WERI-Rb-1 (cell line): ENCODE measurements around the gene SLC25A28.

ENCODE experiments used
- DNase-seq: peaks from one replicate; pipeline ENCODE4 v3.0.0-alpha.2; 2020
- H3K27ac ChIP-seq: fragments of 250-450 bp; sonication (Bioruptor Pico); 2 replicates; pipeline ENCODE4 v1.5.1; 2020; ENCODE audit warnings: mild to moderate bottlenecking, moderate library complexity
- H3K27me3 ChIP-seq: fragments of 250-450 bp; sonication (Bioruptor Pico); 2 replicates; pipeline ENCODE4 v1.5.1; 2021; ENCODE audit warnings: mild to moderate bottlenecking, low read depth, moderate library complexity; ENCODE audit not compliant: insufficient read depth, severe bottlenecking
- H3K36me3 ChIP-seq: fragments of 250-450 bp; sonication (Bioruptor Pico); 2 replicates; pipeline ENCODE4 v1.5.1; 2020; ENCODE audit warnings: mild to moderate bottlenecking, moderate library complexity
- H3K4me3 ChIP-seq: 2 replicates; pipeline ENCODE4 v1.5.1; 2011; ENCODE audit warnings: low read depth, mild to moderate bottlenecking, control low read depth, low read length
- H3K9me3 ChIP-seq: fragments of 250-450 bp; sonication (Bioruptor Pico); 2 replicates; pipeline ENCODE4 v1.5.1; 2021; ENCODE audit warnings: mild to moderate bottlenecking, moderate library complexity; ENCODE audit not compliant: severe bottlenecking
- CTCF ChIP-seq: IDR thresholded peaks from 2 replicates; pipeline ENCODE4 v1.5.1; 2011; ENCODE audit warnings: low read depth, mild to moderate bottlenecking, control low read depth, inconsistent platforms, low read length

The SLC25A28 gene

DNA sequence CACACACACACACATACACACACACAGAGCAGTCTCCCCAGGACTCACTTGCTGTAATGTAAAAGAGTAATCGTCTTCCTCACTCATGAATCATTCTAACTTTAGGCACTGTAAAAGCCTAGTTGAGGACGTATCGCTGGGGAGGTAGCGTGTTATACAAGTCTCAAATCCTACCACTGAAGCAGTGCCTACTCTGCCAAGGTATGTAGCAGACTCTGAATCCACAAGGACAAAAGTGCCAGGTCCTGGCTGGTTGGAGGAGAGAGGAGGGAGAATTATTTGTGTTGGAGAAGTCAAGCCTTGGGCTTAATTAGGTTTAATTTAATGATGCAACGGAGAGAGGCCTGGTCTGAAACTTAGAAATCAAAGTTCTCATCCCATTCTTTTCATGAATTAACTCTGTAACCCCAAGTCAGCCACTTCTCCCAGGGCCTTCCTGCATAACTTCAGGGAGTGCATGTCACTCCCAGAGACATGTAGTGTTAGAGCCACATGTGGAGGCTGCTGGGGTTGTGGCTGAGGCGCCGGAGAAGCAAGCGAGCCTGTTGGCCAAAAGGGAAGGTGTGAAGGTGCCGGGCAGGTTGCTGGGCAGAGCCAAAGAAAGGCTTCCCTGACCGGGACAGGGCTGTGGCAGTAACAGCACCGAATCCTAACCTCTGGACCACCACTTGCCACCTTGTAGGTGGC is 50.8 kb downstream of the SLC25A28 start:
- Histone ChIP-seq H3K27me3 (no peaks in the 10 kb centered on the region), H3K27ac (no peak overlapping the region), H3K4me3 (no peak overlapping the region), H3K9me3 (no peaks in the 10 kb centered on the region), H3K36me3 (no peaks in the 10 kb centered on the region)
- no peak for TF ChIP-seq CTCF
- no peak for DNase-seq

DNA sequence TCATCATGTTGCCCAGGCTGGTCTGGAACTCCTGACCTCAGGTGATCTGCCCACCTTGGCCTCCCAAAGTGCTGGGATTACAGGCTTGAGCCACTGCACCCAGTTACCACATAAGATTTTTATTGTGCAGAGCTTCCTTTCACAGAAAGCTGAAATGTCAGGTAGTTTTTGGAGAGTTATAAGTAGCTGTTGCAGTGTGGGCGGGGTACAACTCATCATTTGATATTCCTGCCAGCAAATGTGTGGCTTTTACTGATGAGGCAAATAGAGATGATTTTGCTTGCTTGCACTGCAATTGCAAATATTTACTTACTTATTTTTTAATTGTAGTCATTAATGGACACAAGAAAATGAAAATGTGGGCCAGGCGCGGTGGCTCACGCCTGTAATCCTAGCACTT is 55.1 kb downstream of the SLC25A28 start:
- DNase-seq = no peak
- no peak for TF ChIP-seq CTCF
- no peak overlapping the region for H3K4me3 ChIP-seq
- H3K36me3 ChIP-seq = no peaks in the 10 kb centered on the region
- H3K27ac ChIP-seq = no peak overlapping the region
- H3K9me3 ChIP-seq = no peaks in the 10 kb centered on the region
- no peaks in the 10 kb centered on the region for H3K27me3 ChIP-seq

GRCh38 chr10:99564361-99564760 is 55.9 kb downstream of the SLC25A28 start:
- no peak for TF ChIP-seq CTCF
- no peaks in the 10 kb centered on the region for H3K9me3 ChIP-seq
- no peak overlapping the region for H3K27ac ChIP-seq
- H3K36me3 ChIP-seq = no peaks in the 10 kb centered on the region
- H3K27me3 ChIP-seq = no peaks in the 10 kb centered on the region
- DNase-seq = no peak
- no peak overlapping the region for H3K4me3 ChIP-seq

DNA sequence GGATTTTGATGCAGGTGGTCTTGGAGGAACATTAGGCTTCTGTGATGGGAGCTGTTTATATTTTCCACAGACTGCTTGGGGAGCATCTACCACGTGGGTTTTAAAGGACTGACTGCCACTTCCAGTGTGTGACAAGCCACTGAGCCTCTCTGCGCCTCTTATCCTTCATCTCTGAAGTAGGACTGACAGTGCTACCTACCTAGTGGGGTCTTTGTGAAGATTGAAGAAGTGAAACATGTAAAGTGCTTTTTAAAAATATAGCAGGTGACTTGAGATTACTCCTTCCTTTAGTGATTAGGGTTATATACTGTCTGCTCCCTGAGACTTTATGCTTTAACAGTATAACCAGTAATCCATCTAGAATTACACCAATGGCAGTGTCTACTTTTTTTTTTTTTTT is 57.6 kb downstream of the SLC25A28 start:
- TF ChIP-seq CTCF = no peak
- Histone ChIP-seq H3K4me3 (no peak overlapping the region), H3K27ac (no peak overlapping the region), H3K36me3 (no peaks in the 10 kb centered on the region), H3K27me3 (no peaks in the 10 kb centered on the region), H3K9me3 (no peaks in the 10 kb centered on the region)
- no peak for DNase-seq
